BJ (cell line): ENCODE data around the gene LRRC8B. TPM values are rescaled to one million over a fixed set of nuclear protein-coding genes. Genes with fewer than 3 reads are reported as not detected.

ENCODE experiments used
- CTCF ChIA-PET: fragments of 350-600 bp; formaldehyde crosslinking; extraction: SDS; loops from one replicate; lab custom pipeline; 2021; ENCODE audit warnings: antibody characterized with exemption, inconsistent platforms; lab: Yijun Ruan, JAX
- POLR2A ChIA-PET: fragments of 300-600 bp; sonication (Branson Sonifier 250); formaldehyde crosslinking; extraction: SDS; loops from one replicate; lab custom pipeline; 2021; ENCODE audit warnings: antibody characterized with exemption; lab: Charles Lee
- DNase-seq: peaks from one replicate; pipeline ENCODE4 v3.0.0-alpha.2; 2011; ENCODE audit warnings: low read depth
- H3K27me3 ChIP-seq: 2 replicates; pipeline ENCODE4 v1.6.0; 2011; ENCODE audit warnings: low read length; ENCODE audit not compliant: control insufficient read depth, insufficient read depth
- H3K36me3 ChIP-seq: 2 replicates; pipeline ENCODE4 v1.5.1; 2011; ENCODE audit warnings: low read length; ENCODE audit not compliant: control insufficient read depth, insufficient read depth
- H3K4me3 ChIP-seq: 2 replicates; pipeline ENCODE4 v1.5.1; 2011; ENCODE audit warnings: low read depth, mild to moderate bottlenecking, control low read depth, low read length
- polyA plus RNA-seq: library from polyadenylated mRNA; depleted of rRNA; stranded (reverse); fragments of >200 nt; gene quantifications from 2 replicates; pipeline ENCODE4 v1.2.3, GENCODE V29; 2011
- TF ChIP-seq, protein P1 (sequence below): IDR thresholded peaks from 2 replicates; pipeline ENCODE4 v1.5.1; 2011; ENCODE audit warnings: low read depth, mild to moderate bottlenecking, control low read depth, inconsistent platforms, low read length, moderate library complexity; ENCODE audit not compliant: insufficient read depth

Gene LRRC8B
- polyA plus RNA-seq, 1 experiment: 0.22 TPM

DNA sequence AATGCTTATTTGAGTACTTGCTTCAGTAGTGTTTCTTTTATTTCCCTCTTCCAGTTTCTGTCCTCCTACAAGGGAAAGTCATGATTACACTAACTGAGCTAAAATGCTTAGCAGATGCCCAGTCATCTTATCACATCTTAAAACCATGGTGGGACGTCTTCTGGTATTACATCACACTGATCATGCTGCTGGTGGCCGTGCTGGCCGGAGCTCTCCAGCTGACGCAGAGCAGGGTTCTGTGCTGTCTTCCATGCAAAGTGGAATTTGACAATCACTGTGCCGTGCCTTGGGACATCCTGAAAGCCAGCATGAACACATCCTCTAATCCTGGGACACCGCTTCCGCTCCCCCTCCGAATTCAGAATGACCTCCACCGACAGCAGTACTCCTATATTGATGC is 57.9 kb downstream of the LRRC8B start:
- Histone ChIP-seq H3K4me3 (no peak overlapping the region), H3K27me3 (no peaks in the 10 kb centered on the region), H3K36me3 (no peaks in the 10 kb centered on the region)
- POLR2A ChIA-PET: no interaction called here
- DNase-seq: no peak
- TF ChIP-seq, protein P1, sequence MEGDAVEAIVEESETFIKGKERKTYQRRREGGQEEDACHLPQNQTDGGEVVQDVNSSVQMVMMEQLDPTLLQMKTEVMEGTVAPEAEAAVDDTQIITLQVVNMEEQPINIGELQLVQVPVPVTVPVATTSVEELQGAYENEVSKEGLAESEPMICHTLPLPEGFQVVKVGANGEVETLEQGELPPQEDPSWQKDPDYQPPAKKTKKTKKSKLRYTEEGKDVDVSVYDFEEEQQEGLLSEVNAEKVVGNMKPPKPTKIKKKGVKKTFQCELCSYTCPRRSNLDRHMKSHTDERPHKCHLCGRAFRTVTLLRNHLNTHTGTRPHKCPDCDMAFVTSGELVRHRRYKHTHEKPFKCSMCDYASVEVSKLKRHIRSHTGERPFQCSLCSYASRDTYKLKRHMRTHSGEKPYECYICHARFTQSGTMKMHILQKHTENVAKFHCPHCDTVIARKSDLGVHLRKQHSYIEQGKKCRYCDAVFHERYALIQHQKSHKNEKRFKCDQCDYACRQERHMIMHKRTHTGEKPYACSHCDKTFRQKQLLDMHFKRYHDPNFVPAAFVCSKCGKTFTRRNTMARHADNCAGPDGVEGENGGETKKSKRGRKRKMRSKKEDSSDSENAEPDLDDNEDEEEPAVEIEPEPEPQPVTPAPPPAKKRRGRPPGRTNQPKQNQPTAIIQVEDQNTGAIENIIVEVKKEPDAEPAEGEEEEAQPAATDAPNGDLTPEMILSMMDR: no peak
- CTCF ChIA-PET: interaction anchor here (1.3 kb wide), 1 partner anchor 22 kb away, joined by 3 read pairs; no protein-coding TSS in a partner anchor

DNA sequence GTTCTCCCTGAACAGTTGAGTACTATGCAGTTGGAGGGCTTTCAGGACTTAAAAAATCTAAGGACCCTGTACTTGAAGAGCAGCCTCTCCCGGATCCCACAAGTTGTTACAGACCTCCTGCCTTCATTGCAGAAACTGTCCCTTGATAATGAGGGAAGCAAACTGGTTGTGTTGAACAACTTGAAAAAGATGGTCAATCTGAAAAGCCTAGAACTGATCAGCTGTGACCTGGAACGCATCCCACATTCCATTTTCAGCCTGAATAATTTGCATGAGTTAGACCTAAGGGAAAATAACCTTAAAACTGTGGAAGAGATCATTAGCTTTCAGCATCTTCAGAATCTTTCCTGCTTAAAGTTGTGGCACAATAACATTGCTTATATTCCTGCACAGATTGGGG is 59.6 kb downstream of the LRRC8B start:
- DNase-seq: no peak
- H3K36me3 ChIP-seq: no peaks in the 10 kb centered on the region
- H3K4me3 ChIP-seq: no peak overlapping the region
- CTCF ChIA-PET: interaction anchor here (1.2 to 1.4 kb wide), 2 partner anchors 15 to 65 kb away, joined by 3 read pairs; no protein-coding TSS in a partner anchor
- TF ChIP-seq, protein P1: no peak
- POLR2A ChIA-PET: no interaction called here
- no peaks in the 10 kb centered on the region for H3K27me3 ChIP-seq

DNA sequence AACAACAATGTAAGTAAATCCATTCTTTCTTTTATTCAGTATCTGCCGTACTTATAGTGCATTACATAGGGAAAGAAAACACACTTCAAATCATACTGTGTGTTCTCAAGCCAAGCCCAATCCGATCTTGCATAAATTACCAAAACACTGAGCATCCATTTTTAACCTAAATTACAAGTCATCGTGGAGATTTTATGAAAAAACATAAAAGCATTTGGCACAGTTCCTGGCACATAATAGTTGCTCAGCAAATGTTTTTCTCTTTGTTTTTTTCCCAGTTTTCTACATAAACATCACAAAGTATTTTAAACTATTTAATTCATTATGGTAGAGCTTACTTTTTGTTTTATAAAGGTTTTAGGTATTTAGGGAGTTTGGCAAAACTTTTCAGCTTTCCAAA is 60.2 kb downstream of the LRRC8B start:
- POLR2A ChIA-PET: no interaction called here
- CTCF ChIA-PET: interaction anchor here (1.2 to 1.4 kb wide), 2 partner anchors 14 to 66 kb away, joined by 3 read pairs; no protein-coding TSS in a partner anchor
- TF ChIP-seq, protein P1: no peak

GRCh38 chr1:89587729-89588161 is 63.1 kb downstream of the LRRC8B start:
- CTCF ChIA-PET: no interaction called here

More for the DNA sequence above, 60.2 kb downstream of the LRRC8B start:
- Histone ChIP-seq H3K4me3 (no peak overlapping the region), H3K27me3 (no peaks in the 10 kb centered on the region), H3K36me3 (no peaks in the 10 kb centered on the region)
- DNase-seq: no peak

GRCh38 chr1:89588480-89588879 is 63.9 kb downstream of the LRRC8B start:
- no peak overlapping the region for H3K4me3 ChIP-seq
- H3K36me3 ChIP-seq: no peaks in the 10 kb centered on the region
- no peak for DNase-seq
- H3K27me3 ChIP-seq: no peaks in the 10 kb centered on the region
- TF ChIP-seq, protein P1: no peak
- CTCF ChIA-PET: no interaction called here
- POLR2A ChIA-PET: no interaction called here

More at GRCh38 chr1:89587729-89588161, 63.1 kb downstream of the LRRC8B start:
- Histone ChIP-seq H3K4me3 (no peak overlapping the region), H3K27me3 (no peaks in the 10 kb centered on the region), H3K36me3 (no peaks in the 10 kb centered on the region)
- POLR2A ChIA-PET: no interaction called here
- TF ChIP-seq, protein P1: no peak
- DNase-seq: no peak
